Stimulated activated CD8-positive, alpha-beta memory T cell treated with anti-CD3 and anti-CD28 coated beads, Interleukin-4, amount 100 ng/mL, for 1 hour (primary cell): ENCODE data around the gene NRXN2.
"Not testable (repeated sequence)": the region's sequence is repeated elsewhere in the genome, so short reads cannot be mapped to it uniquely, and the experiment has no call there.

Experiments used
- DNase-seq, 2 donors: peaks; one replicate each; pipeline ENCODE4 v3.0.0-alpha.2; 2020; ENCODE audit warnings: low read depth in 2 of 2, low spot score in 1 of 2

The NRXN2 gene

DNA sequence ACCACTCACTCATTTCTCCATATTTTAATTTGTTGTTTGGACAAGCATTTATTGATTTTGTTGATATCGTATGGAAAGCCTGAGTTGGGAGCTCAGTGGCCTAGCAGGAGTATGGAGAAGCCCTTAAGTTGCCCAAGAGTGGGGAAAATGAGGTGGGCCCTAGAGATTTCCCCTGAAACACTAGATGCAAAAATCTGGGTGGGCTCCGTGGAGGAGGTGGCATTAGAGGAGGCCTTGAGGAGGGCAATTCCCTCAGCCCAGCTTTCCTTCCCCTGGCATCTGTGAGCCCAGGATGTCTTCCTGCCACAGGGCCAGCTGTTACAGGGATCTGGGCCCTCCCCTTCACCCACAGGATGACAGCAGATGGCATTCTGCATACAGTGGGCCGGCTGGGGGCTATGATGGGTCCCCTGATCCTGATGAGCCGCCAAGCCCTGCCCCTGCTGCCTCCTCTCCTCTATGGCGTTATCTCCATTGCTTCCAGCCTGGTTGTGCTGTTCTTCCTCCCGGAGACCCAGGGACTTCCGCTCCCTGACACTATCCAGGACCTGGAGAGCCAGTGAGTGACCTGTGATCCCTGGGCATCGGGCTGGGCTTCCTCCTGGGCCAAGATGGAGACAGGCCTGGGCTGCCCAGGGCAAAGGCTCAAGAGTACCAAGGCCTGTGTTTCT lies 153.6 kb downstream of the NRXN2 start:
- no peak for DNase-seq

- DNase-seq: no peak
Observed at GRCh38 chr11:64568584-64569140, 154.3 kb downstream of the NRXN2 start.

DNA sequence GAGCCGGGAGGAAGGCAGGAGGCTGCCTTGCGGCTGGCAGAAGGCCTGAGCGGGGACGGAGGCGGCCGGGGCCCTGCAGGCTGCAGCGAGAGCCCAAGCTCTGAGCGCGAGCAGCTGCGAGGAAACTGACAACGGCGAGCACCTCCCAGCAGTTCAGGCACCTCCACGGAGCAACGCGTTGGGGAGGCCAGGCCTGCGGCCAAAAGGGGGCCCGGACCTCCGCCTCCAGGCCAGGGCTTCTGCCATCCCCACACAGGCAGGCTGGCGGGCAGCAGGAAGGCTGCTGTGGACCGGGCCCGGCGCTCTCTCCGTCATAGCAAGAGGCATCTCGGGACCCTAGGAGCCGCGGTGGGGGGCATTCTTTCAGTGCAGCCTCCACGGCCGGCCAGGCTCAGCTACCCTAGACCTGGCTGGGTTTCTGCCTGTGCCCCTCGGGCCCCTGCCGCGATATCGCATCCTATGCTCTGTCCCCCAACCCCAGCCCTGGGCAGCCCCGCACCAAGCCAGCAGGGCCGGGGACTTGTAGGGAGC lies 154.9 kb downstream of the NRXN2 start:
- no peak for DNase-seq

GRCh38 chr11:64566915-64567891 lies 155.8 kb downstream of the NRXN2 start:
- DNase-seq: no peak

DNA sequence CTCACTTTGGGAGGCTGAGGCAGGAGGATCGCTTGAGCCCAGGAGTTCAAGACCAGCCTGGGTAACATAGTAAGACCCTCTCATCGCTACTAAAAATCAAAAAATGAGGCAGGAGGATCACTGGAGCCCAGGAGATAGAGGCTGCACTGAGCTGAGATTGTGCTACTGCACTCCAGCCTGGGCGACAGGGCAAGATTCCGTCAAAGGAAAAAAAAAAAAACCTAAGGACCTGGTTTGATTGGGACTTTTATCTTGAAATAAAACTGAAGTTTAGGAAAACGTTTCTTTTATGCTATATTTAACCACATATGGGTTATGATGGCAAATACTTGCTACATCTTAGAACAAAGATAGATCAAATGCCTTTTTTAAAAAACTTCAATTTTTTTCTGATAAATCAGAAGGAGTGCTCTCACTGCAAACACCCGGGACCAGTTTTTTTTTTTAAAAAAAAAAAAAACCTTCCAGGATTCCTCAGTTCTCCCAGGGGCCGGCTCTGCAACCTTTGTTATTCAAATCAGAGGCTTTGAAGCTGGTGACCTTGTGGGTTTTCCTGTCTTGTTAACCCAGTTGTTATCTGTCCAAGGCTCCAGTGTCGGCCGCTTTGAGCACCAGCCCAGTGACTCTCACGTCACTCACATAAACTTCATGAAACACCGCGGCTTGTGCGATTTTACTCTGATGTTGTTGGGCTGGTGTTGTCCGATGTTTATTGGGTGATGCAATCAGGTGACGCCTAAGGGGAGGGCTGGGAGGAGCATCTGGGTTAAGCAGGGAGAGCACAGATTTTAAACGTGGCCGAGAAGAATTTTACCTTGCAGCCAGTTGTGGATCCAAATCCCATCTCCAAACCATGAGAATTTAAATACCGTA lies 156.7 kb downstream of the NRXN2 start:
- DNase-seq: no peak

DNA sequence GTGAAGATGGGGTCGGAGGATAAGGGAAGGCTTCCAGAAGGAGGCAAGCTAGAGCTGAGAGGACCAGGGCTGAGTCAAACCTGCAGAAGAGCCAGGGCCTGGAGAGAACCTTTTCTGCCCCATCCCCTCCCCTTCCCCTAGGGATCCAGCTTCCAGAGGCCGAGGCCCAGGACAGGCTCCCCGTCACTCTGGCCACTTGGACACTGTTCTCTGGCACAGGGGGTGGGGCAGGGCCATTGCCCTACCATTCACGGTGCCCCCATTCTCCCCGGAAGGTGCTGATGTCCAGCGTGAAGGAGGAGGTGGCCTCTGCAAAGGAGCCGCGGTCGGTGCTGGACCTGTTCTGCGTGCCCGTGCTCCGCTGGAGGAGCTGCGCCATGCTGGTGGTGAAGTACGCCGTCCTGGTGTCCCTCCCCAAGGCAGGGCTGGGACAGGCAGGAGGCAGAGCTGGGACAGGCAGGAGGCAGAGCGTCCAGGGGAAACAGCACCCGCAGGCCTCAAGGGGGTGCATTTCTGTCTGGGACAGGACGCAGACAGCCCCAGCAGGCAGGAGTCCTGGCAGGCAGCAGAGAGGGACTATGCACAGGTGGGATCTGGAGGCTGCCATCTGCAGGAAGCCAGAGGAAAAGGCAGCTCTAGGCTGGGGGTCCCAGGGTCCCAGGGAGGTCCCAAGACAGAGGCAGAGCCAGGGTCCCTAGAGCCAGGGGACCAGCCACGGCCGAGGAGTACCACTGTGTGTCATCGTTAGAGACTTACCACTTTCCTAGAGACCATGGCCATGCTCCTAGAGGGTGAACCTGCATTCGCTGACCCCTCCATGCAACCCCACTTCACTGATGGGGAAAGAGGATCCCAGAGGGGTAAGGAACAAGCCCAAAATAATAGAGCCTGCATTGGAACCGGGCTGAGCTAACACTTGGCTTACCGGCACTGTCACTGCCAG lies 157.8 kb downstream of the NRXN2 start:
- DNase-seq: no peak

DNA sequence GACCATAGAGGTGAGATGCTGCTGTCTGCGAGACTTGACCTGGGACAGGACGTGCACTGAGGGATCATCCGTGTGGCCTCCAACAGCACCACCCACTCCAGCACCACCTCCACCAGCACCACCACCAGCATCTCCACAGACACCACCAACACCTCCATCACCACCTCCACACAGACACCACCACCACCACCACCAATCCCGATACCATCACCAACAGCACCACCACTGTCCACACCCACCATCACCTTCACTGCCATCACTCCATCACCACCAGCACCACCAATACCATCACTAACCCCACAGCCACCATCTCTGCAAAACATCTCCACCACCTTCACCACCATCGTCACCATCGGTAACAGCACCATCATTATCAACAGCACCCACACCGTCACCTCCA lies 158.6 kb downstream of the NRXN2 start:
- DNase-seq: no peak

DNA sequence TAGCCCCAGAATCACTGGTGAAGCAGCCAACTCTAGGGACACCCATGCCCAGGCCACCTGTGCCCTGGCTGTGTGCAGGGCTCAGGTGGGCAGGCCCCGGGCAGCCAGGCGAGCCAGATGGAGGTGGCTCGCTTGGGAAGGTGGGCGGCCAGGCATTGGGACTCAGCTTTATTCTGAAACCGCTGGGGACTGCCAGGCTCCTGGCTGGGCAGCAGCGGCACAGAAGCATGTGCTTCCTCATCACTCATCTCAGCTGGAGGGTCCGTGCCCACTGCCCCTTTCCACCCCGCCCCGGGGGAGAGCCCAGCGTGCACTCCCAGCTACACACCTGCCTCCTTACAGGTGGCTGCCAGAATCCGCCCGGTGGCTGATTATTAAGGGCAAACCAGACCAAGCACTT lies 159.0 kb downstream of the NRXN2 start:
- DNase-seq: no peak

- no peak for DNase-seq
Observed at GRCh38 chr11:64562723-64563351, 160.2 kb downstream of the NRXN2 start.

DNA sequence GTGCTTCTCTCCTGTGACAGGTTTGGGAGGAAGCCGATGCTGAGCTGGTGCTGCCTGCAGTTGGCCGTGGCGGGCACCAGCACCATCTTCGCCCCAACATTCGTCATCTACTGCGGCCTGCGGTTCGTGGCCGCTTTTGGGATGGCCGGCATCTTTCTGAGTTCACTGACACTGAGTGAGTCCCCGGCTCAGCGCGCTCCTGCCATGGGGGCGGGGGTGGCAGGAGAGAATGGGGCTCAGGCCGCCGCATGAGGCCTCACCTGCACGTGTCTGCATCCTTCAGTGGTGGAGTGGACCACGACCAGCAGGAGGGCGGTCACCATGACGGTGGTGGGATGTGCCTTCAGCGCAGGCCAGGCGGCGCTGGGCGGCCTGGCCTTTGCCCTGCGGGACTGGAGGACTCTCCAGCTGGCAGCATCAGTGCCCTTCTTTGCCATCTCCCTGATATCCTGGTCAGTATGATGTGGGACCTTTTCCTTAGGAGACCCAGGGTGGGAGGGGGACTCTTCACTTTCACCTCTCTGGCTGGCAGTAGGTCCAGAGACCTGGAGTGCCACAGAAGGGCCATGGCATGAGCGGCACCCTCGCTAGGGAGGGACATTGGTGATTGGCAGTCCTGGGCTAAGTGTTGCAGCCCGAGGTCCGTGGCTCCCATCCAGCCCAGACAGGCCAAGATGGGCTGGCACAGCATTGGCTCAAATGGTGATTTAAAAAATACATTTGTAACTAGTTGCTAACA lies 160.8 kb downstream of the NRXN2 start:
- DNase-seq: no peak

GRCh38 chr11:64561429-64561828 lies 161.6 kb downstream of the NRXN2 start:
- not testable (repeated sequence) for DNase-seq

DNA sequence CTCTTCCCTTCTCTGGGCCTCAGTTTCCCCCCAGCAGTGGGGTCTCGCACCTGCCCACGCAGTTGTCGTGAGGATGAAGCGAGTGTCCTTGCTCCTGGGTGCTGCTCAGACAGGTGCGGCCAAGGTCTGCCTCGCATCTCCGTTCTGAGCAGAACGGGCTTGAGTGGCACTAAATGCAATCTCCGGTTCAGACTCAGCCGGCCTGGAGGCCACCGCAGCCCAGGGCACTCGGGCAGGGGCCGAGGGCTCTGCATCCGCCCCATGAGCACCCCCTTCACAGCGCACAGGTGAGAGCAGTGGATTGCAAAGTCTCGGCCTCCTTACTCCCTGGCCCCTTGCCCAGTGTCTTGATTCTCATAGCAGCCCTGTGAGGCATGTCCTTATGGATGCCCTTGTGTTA lies 162.1 kb downstream of the NRXN2 start:
- no peak for DNase-seq

DNA sequence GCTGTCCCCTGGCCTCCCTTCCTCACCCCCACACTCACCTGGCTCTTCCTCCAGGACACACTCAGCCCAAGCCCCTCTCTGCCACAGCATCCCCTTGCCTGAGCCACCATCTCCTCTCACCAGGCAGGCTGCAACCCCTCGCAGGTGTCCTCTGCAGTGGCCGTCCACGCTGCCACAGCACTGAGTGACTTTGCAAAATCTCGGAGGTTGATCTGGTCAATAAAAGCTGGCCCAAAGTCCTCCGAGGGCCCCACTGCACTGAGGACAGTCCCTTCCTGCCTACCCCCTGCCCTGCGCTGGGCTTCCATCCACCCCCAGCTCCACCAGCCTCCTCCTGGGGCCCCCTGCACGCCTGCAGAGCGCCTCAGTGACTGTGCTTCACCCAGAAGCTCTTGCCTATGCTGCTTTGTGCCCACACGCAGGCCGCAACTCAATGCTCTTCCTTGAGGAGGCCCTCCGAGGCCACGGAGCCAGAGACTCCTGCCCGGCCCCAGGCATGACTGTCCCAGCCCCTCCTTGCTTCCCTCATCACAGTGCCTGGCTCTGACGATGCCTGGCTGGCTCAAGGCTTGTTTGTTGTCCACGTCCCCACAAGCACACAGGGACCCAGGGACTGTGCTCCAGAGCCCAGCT lies 162.7 kb downstream of the NRXN2 start:
- DNase-seq: no peak

GRCh38 chr11:64559351-64560138 lies 163.5 kb downstream of the NRXN2 start:
- DNase-seq: no peak

DNA sequence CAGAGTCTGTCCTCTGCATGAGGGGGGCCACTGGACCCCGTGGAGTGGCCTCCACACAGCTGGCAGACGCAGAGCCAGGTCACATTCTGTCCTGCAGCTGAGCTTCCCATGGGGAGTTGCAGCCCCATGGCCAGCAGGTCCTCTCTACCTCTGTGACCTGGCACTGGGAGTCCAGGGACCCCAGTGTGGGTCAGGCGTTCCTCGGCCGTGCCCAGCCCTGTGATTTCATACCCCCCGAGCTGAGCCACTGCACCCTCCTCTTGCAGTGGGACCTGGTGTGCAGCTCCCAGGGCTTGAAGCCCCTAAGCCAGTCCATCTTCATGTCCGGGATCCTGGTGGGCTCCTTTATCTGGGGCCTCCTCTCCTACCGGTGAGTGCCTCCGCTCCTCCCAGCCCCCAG lies 164.1 kb downstream of the NRXN2 start:
- no peak for DNase-seq

GRCh38 chr11:64558065-64558745 lies 164.8 kb downstream of the NRXN2 start:
- DNase-seq: no peak
